GDM1 (cell line): ENCODE measurements around the gene PSENEN.
"Not testable (repeated sequence)": the region's sequence is repeated elsewhere in the genome, so short reads cannot be mapped to it uniquely, and the experiment has no call there.

Experiments
- DNase-seq: peaks from one replicate; lab custom pipeline; 2025; lab: John Stamatoyannopoulos, UW

Gene PSENEN

DNA sequence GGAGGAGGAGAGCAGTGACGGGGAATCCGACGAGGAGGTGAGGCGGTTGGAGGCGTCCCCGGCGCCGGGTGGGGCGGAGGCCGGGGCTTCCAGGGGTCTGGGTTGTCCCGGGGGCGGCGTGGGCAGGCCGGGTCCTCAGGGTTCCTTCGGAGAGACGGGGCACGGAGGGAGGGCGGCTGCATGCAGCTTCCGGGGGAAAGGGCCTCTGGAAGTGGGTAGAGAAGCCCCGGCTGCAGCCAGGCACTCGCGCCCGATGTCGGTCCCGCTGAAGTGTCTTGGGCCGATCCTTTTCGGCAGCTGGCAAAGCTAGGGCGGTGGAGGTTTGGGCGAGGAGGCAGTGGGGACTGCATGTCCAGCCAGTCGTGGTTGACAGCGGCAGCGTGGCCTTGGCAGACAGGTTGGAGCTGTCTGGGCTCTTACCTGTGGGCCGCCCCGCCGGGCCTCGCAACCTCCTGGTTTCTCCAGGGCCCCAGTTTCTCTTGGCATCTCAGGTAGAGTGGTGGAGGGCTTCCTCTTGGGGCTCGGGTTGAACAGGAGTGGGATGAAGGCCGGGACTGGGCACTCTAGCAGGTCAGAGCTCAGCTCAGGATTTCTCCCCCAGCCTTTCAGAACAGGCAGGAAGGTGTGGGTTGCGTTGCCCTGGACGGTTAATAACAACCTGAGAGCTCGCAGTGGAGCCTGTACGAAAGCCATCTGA, 27.0 kb upstream of the PSENEN start:
- no peak for DNase-seq

DNA sequence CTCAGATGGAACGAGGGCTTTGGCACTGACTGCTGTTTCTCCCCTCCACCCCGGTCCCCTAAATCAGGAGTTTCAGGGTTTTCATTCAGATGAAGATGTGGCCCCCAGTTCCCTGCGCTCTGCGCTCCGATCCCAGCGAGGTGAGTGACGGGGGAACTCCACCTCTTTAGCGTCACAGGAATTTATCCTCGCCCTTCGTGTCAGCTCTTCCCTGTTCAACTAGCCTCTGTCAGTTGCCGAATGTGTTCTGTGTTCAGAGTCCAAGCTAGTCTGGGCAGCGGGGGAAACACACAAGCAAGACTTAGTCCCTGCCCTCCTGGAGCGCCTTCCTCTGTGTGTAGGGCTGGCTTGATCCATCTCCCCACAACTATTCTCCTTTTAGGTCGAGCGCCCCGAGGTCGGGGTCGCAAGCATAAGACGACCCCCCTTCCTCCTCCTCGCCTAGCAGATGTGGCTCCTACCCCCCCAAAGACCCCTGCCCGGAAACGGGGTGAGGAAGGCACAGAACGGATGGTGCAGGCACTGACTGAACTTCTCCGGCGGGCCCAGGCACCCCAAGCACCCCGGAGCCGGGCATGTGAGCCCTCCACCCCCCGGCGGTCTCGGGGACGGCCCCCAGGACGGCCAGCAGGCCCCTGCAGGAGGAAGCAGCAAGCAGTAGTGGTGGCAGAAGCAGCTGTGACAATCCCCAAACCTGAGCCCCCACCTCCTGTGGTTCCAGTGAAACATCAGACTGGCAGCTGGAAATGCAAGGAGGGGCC, 25.9 kb upstream of the PSENEN start:
- DNase-seq: no peak

DNA sequence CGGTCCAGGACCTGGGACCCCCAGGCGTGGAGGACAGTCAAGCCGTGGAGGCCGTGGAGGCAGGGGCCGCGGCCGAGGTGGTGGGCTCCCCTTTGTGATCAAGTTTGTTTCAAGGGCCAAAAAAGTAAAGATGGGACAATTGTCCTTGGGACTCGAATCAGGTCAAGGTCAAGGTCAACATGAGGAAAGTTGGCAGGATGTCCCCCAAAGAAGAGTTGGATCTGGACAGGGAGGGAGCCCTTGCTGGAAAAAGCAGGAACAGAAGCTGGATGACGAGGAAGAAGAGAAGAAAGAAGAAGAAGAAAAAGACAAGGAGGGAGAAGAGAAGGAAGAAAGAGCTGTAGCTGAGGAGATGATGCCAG, 25.3 kb upstream of the PSENEN start:
- DNase-seq: no peak

DNA sequence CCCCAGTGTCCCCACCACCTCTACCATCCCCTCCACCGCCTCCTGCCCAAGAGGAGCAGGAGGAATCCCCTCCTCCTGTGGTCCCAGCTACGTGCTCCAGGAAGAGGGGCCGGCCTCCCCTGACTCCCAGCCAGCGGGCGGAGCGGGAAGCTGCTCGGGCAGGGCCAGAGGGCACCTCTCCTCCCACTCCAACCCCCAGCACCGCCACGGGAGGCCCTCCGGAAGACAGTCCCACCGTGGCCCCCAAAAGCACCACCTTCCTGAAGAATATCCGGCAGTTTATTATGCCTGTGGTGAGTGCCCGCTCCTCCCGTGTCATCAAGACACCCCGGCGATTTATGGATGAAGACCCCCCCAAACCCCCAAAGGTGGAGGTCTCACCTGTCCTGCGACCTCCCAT, 24.8 kb upstream of the PSENEN start:
- no peak for DNase-seq

DNA sequence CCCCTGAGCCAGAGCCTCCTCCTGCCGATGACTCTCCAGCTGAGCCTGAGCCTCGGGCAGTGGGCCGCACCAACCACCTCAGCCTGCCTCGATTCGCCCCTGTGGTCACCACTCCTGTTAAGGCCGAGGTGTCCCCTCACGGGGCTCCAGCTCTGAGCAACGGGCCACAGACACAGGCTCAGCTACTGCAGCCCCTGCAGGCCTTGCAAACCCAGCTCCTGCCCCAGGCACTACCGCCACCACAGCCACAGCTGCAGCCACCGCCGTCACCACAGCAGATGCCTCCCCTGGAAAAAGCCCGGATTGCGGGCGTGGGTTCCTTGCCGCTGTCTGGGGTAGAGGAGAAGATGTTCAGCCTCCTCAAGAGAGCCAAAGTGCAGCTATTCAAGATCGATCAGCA, 24.1 kb upstream of the PSENEN start:
- no peak for DNase-seq

DNA sequence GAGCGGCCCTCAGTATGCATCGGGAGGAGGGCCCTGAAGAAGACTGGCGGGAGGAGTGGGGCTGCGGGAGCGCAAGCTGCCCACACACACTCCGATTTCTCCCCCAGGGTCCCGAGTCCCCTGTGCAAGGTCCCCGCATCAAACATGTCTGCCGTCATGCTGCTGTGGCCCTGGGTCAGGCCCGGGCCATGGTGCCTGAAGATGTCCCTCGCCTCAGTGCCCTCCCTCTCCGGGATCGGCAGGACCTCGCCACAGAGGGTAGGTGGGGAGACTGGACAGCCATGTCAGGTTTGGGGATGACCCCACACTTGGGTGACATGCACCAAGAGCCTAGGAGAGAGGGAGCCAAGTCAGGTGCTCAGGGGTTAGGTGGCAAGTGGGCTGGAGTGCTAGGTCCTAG, 23.0 kb upstream of the PSENEN start:
- DNase-seq: no peak

DNA sequence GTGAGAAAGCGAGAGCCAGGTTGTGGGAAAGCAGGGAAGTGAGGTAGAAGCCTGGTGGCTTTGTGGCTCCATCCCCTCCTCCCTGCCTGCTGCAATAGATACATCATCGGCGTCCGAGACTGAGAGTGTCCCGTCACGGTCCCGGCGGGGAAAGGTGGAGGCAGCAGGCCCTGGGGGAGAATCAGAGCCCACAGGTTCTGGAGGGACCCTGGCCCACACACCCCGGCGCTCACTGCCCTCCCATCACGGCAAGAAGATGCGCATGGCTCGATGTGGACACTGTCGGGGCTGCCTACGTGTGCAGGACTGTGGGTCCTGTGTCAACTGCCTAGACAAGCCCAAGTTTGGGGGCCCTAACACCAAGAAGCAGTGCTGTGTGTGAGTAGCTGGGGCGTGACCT, 22.6 kb upstream of the PSENEN start:
- DNase-seq: no peak

DNA sequence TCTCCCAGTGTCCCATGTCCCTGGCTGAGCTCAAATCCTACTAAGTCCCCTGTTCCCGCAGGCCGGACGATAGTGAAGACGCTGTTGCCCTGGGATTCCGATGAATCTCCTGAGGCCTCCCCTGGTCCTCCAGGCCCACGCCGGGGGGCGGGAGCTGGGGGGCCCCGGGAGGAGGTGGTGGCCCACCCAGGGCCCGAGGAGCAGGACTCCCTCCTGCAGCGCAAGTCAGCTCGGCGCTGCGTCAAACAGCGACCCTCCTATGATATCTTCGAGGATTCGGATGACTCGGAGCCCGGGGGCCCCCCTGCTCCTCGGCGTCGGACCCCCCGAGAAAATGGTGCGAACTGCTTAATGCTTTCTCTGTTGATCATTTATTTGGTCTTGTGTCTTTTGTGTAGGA, 21.8 kb upstream of the PSENEN start:
- DNase-seq: no peak

DNA sequence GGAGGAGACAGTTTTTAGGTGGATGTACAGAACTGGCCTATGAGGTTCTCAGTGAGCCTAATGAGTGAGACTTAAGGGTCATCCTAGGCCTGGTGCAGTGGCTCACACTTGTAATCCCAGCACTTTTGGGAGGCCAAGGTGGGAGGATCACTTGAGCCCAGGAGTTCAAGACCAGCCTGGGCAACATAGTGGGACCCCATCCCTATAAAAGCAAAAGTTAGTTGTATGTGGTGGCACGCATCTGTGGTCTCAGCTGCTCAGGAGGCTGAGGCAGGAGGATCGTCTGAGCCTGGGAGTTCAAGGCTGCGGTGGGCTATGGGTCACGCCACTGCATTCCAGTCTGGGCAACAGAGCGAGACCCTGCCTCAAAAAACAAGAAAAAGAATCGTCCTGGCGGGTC, 21.3 kb upstream of the PSENEN start:
- not testable (repeated sequence) for DNase-seq

DNA sequence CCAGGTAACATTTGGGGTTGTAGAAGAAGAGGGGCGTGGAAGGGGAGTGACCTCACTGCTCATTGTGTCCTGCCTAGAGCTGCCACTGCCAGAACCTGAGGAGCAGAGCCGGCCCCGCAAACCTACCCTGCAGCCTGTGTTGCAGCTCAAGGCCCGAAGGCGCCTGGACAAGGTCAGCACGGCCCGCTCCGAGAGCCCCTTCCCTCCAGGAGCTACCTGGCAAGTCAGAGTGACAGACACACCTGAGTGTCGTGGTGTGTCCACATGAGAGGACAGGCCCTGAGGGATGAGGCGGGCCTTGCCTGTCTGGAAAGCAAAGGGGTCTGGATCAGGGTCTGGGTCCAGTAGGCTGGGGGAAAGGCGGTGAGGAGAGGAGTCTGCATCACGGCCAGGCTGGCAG, 20.9 kb upstream of the PSENEN start:
- DNase-seq: no peak

DNA sequence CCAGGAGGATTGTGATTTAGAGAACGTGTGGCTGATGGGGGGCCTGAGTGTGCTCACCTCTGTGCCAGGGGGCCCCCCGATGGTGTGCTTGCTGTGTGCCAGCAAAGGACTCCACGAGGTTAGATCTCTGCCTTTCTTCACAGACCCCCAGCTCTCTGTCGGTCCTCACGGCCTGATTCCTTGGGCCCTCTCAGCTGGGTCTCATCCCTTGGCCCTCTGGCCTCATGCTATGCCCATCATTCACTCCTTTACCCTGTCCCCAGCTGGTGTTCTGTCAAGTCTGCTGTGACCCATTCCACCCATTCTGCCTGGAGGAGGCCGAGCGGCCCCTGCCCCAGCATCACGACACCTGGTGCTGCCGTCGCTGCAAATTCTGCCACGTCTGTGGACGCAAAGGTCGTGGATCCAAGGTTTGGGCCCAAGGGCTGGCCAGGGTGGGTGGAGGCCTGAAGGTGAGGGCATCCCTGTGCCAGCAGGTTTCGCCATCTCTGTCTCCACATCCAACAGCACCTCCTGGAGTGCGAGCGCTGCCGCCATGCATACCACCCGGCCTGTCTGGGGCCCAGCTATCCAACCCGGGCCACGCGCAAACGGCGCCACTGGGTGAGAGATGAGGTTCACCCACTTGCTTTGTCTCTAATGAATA, 20.1 kb upstream of the PSENEN start:
- no peak for DNase-seq

DNA sequence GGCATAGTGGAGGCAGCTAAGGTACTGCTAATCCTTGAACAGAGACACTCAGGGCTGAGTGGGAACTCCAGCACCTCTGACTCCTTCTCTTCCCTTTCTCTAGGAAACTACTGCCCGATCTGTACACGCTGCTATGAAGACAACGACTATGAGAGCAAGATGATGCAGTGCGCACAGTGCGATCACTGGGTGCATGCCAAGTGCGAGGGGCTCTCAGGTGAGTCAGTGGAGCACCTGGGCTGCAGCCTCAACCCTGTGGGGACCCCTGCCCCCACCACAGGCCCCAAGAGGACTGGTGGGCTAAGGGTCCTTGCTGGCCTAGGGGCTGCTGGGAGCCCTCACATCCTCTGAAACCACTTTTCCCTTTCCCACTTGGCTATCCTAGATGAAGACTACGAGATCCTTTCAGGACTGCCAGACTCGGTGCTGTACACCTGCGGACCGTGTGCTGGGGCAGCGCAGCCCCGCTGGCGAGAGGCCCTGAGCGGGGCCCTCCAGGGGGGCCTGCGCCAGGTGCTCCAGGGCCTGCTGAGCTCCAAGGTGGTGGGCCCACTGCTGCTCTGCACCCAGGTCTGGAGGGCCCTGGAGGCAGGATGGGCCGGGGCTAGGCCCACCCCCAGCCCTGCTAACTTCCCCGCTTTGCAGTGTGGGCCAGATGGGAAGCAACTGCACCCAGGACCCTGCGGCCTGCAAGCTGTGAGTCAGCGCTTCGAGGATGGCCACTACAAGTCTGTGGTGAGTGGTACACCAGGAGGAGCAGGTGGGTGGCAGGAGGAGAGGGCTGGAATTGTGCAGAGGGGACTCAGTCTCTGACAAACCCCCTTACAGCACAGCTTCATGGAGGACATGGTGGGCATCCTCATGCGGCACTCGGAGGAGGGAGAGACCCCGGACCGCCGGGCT, 18.1 kb upstream of the PSENEN start:
- DNase-seq: no peak

DNA sequence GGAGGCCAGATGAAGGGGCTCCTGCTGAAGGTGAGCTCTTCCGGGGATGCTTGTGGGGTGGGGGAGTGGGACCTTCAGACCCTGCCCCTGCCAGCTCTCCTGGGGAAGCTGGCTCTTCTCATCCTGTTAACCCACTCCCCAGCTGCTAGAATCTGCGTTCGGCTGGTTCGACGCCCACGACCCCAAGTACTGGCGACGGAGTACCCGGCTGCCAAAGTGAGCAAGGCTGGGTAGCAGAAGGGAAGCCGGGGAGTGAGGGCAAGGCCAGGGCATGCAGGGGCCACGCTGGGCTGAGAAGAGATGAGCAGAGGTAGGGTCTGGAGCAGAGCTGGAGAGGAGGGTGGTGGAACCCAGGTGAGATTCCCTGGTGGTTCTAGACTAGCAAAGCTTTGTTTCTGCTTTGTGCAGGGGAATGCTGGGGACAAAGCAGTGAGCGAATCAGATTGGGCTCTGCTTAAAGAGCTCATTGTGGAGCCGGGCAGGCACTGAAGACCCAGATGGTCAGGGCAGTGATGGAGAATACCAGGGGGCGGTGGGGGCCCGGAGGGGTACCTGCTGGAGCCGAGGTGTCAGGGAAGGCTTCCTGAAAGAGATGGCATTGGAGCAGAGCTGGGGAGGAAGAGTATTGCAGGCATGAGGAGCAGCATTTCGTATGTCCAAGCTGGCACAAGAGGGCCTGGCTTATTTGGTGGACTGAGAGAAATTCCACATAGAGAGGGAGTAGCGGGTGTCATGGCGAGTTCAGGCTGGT, 17.3 kb upstream of the PSENEN start:
- DNase-seq: no peak

DNA sequence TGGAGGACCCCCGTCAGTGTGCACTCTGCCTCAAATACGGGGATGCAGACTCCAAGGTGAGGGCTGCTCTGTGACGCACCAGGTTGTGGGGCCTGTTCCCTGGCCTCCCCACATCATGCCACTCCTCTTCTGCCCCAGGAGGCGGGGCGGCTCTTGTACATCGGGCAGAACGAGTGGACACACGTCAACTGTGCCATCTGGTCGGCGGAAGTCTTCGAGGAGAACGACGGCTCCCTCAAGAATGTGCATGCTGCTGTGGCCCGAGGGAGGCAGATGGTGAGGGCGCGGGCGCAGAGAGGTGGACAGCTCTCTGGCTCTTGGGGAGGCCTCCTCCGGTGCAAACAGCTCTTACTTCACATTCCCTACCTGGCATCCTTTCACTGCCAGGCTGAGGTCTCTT, 16.4 kb upstream of the PSENEN start:
- DNase-seq: no peak

DNA sequence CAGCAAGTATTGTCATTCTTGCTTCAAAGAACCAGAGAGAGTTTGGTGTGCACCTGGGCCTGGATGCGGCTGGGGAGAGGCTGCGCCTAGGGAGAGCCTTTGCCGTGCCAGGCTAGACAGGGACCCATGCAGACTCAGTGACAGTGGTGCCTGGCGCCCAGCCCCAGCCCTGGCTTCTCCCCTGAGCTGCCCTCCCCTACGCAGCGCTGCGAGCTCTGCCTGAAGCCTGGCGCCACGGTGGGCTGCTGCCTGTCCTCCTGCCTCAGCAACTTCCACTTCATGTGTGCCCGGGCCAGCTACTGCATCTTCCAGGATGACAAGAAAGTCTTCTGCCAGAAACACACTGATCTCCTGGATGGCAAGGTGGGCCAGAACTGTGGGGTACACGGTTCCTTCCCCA, 15.7 kb upstream of the PSENEN start:
- no peak for DNase-seq

DNA sequence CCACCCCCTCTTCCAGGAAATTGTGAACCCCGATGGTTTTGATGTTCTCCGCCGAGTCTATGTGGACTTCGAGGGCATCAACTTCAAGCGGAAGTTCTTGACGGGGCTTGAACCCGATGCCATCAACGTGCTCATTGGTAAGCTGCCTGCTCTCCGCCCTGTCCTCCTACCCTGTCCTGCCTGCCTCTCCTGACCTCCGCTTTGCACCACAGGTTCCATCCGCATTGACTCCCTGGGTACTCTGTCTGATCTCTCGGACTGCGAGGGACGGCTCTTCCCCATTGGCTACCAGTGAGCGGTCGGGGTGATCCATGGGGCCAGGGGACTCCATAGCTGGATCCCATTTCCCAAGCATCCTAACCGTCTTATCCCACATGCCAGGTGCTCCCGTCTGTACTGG, 15.1 kb upstream of the PSENEN start:
- DNase-seq: no peak

DNA sequence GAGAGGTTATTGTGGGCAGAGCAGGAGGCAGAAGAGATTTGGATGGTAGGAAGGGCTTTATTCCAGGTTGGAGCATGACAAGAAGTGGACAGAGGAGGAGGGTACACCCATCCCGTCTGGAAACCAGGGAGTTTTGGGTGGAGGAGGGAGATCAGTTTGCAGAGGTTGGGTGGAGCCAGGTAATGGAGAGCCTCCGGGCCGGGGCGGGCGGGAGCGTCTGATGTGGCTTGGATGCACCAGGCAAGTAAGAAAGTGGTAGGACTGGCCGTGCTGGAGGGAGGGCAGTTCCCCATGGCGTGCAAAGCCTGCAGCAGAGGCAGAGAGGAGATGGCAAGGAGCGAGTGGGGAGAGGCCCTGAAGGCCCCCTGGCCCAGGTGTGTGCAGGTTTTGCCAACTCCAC, 14.1 kb upstream of the PSENEN start:
- DNase-seq: no peak

DNA sequence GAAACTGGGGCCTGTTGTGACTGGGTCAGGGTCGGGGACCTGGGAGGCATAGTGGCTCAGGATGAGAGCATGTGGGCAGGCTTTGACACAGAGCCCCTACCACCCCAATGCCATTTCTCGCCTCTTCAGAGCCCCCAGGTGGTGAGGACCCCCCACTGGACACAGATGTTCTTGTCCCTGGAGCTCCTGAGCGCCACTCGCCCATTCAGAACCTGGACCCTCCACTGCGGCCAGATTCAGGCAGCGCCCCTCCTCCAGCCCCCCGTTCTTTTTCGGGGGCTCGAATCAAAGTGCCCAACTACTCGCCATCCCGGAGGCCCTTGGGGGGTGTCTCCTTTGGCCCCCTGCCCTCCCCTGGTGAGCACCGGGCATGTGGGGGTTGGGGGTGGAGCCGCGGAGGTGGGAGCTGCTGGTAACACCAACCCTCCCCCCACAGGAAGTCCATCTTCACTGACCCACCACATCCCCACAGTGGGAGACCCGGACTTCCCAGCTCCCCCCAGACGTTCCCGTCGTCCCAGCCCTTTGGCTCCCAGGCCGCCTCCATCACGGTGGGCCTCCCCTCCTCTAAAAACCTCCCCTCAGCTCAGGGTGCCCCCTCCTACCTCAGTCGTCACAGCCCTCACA, 13.6 kb upstream of the PSENEN start:
- no peak for DNase-seq

DNA sequence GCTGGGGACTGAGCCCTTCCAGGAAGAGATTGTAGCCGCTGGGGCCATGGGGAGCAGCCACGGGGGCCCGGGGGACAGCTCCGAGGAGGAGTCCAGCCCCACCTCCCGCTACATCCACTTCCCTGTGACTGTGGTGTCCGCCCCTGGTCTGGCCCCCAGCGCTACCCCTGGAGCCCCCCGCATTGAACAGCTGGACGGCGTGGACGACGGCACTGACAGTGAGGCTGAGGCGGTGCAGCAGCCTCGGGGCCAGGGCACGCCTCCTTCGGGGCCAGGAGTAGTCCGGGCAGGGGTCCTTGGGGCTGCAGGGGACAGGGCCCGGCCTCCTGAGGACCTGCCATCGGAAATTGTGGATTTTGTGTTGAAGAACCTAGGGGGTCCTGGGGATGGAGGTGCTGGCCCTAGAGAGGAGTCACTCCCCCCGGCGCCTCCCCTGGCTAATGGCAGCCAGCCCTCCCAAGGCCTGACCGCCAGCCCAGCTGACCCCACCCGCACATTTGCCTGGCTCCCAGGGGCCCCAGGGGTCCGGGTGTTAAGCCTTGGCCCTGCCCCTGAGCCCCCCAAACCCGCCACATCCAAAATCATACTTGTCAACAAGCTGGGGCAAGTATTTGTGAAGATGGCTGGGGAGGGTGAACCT, 12.8 kb upstream of the PSENEN start:
- DNase-seq: no peak
